ENCODE measurements around the gene SAYSD1. TPM values are rescaled to one million over a fixed set of nuclear protein-coding genes. Genes with fewer than 3 reads are reported as not detected.

SAYSD1 gene
- total RNA-seq, 1 donor from 2014 or later = 11.3 TPM

- no peak for TF ChIP-seq CTCF (IDR thresholded peaks at IDR 0.05; ENCODE audit: insufficient read depth, low read length, poor library complexity, severe bottlenecking)
- Histone ChIP-seq H3K4me3 (ENCODE audit: low read depth, low read length) (no peak overlapping the region), H3K27me3 (ENCODE audit: control insufficient read depth, insufficient read depth, low read length) (peaks cover 13% of the 10 kb centered on the region), H3K36me3 (ENCODE audit: control insufficient read depth, insufficient read depth, low read length) (no peaks in the 10 kb centered on the region)
- no peak for DNase-seq (ENCODE audit: low read depth)
Measured at GRCh38 chr6:39060467-39061160, 54.4 kb downstream of the SAYSD1 start.

- Histone ChIP-seq H3K36me3 (ENCODE audit: control insufficient read depth, insufficient read depth, low read length) (no peaks in the 10 kb centered on the region), H3K27me3 (ENCODE audit: control insufficient read depth, insufficient read depth, low read length) (peaks cover 13% of the 10 kb centered on the region), H3K4me3 (ENCODE audit: low read depth, low read length) (no peak overlapping the region)
- DNase-seq (ENCODE audit: low read depth) = no peak
- TF ChIP-seq CTCF (IDR thresholded peaks at IDR 0.05; ENCODE audit: insufficient read depth, low read length, poor library complexity, severe bottlenecking) = no peak
Measured at GRCh38 chr6:39059496-39060310, 55.3 kb downstream of the SAYSD1 start.

GRCh38 chr6:39058471-39059147 is 56.4 kb downstream of the SAYSD1 start:
- H3K36me3 ChIP-seq (ENCODE audit: control insufficient read depth, insufficient read depth, low read length) = no peaks in the 10 kb centered on the region
- no peak for TF ChIP-seq CTCF (IDR thresholded peaks at IDR 0.05; ENCODE audit: insufficient read depth, low read length, poor library complexity, severe bottlenecking)
- no peak for DNase-seq (ENCODE audit: low read depth)
- H3K27me3 ChIP-seq (ENCODE audit: control insufficient read depth, insufficient read depth, low read length) = peaks cover 13% of the 10 kb centered on the region
- no peak overlapping the region for H3K4me3 ChIP-seq (ENCODE audit: low read depth, low read length)

GRCh38 chr6:39057251-39058155 is 57.5 kb downstream of the SAYSD1 start:
- H3K36me3 ChIP-seq (ENCODE audit: control insufficient read depth, insufficient read depth, low read length) = no peaks in the 10 kb centered on the region
- peaks cover 13% of the 10 kb centered on the region for H3K27me3 ChIP-seq (ENCODE audit: control insufficient read depth, insufficient read depth, low read length)
- TF ChIP-seq CTCF (IDR thresholded peaks at IDR 0.05; ENCODE audit: insufficient read depth, low read length, poor library complexity, severe bottlenecking) = no peak
- H3K4me3 ChIP-seq (ENCODE audit: low read depth, low read length) = no peak overlapping the region
- DNase-seq (ENCODE audit: low read depth) = no peak

- no peak for DNase-seq (ENCODE audit: low read depth)
- Histone ChIP-seq H3K4me3 (ENCODE audit: low read depth, low read length) (no peak overlapping the region), H3K27me3 (ENCODE audit: control insufficient read depth, insufficient read depth, low read length) (peaks cover 6% of the 10 kb centered on the region), H3K36me3 (ENCODE audit: control insufficient read depth, insufficient read depth, low read length) (no peaks in the 10 kb centered on the region)
- TF ChIP-seq CTCF (IDR thresholded peaks at IDR 0.05; ENCODE audit: insufficient read depth, low read length, poor library complexity, severe bottlenecking) = no peak
Measured at GRCh38 chr6:39056681-39057080, 58.3 kb downstream of the SAYSD1 start.
